ENCODE measurements around the gene NOXA1. TPM values are rescaled to one million over a fixed set of nuclear protein-coding genes. Genes with fewer than 3 reads are reported as not detected.

The NOXA1 gene
- total and polyA plus RNA-seq, 2 of the 8 experiments (the other 6 are each of a cell fraction or from before 2014, with no cell fraction given): 0.34 to 0.91 TPM

- CTCF ChIA-PET (ENCODE audit: partially characterized antibody): interaction anchor here (1.4 kb wide), 1 partner anchor 29 kb away, joined by 3 read pairs; no protein-coding TSS in a partner anchor
- Histone ChIP-seq H2AK5ac (ENCODE audit: low read depth, low read length) (no peak overlapping the region), H3K27me3 (replicated peaks in 1 of 4; ENCODE audit: control insufficient read depth in 3 of 4, extremely low read depth in 1 of 4, insufficient read depth in 3 of 4, low read length in 3 of 4) (peaks cover 0 to 4% (median 1%) of the 10 kb centered on the region in 4 experiments; a peak in 4 of 7 replicates), H3K27ac (ENCODE audit: low read depth, low read length) (no peak overlapping the region), H3K79me2 (ENCODE audit: control insufficient read depth in 1 of 2, insufficient read depth in 2 of 2, low read length in 2 of 2) (no peaks in the 10 kb centered on the region), H3K79me1 (ENCODE audit: low read depth, low read length) (no peaks in the 10 kb centered on the region), H2BK20ac (ENCODE audit: low read length) (no peak overlapping the region), H3K4me1 (replicated peaks in 1 of 4; ENCODE audit: control insufficient read depth in 3 of 4, insufficient read depth in 4 of 4, low read length in 3 of 4) (no peaks in the 10 kb centered on the region), H3K9me3 (ENCODE audit: insufficient read depth in 2 of 2, low read depth in 1 of 2, low read length in 1 of 2) (no peaks in the 10 kb centered on the region), H3K36me3 (ENCODE audit: control insufficient read depth in 2 of 4, insufficient read depth in 4 of 4, low read length in 3 of 4) (no peaks in the 10 kb centered on the region), H3K23me2 (ENCODE audit: low read depth, low read length) (no peaks in the 10 kb centered on the region), H3K14ac (ENCODE audit: insufficient read length) (no peak overlapping the region), H4K91ac (replicated peaks; ENCODE audit: insufficient read length, low read length) (no peak overlapping the region), H3K9ac (replicated peaks in 1 of 4; ENCODE audit: extremely low read depth in 1 of 4, low read depth in 3 of 4, low read length in 3 of 4) (no peak overlapping the region), H2BK5ac (ENCODE audit: low read depth, low read length) (no peak overlapping the region), H2BK12ac (ENCODE audit: low read depth, low read length) (no peak overlapping the region), H4K20me1 (replicated peaks in 1 of 2; ENCODE audit: control insufficient read depth in 1 of 2, insufficient read depth in 2 of 2, low read length in 2 of 2) (peaks cover 0 to 2% of the 10 kb centered on the region in 2 experiments), H4K5ac (ENCODE audit: insufficient read length, low read depth, low read length) (no peak overlapping the region), H4K8ac (ENCODE audit: extremely low read depth, insufficient read depth, low read length) (no peak overlapping the region; the same call in 1 of the 2 replicates), H3K23ac (ENCODE audit: insufficient read length) (no peak overlapping the region), H3K4me2 (ENCODE audit: insufficient read depth in 1 of 2, low read depth in 2 of 2, low read length in 2 of 2) (no peak overlapping the region), H2AFZ (ENCODE audit: low read length) (no peak overlapping the region), H2BK15ac (ENCODE audit: low read length) (no peak overlapping the region), H3K4me3 (ENCODE audit: extremely low read depth in 1 of 4, insufficient read depth in 2 of 4, low read depth in 3 of 4, low read length in 4 of 4) (no peak overlapping the region), H3K18ac (ENCODE audit: extremely low read depth, low read length) (no peak overlapping the region), H3K4ac (replicated peaks; ENCODE audit: insufficient read length, low read depth, low read length) (no peak overlapping the region), H3K56ac (replicated peaks; ENCODE audit: insufficient read length, low read depth, low read length) (no peak overlapping the region), H2BK120ac (replicated peaks; ENCODE audit: low read depth, low read length) (no peak overlapping the region)
- no peak for FAIRE-seq
- POLR2A ChIA-PET (ENCODE audit: partially characterized antibody): no interaction called here
- DNase-seq (ENCODE audit: low read depth in 1 of 2, low spot score in 2 of 2): no peak
- WGBS, 2 experiments (ENCODE audit: extremely low coverage in 1 of 2, insufficient coverage in 1 of 2, insufficient read length in 1 of 2, insufficient replicate concordance in 2 of 2, low coverage in 1 of 2, low lambda C conversion rate in 2 of 2, missing lambda C conversion rate in 1 of 2): 93% methylated on average over 6 of the region's 7 CpGs; no CpG with 5 or more reads in 1 of the 2 experiments
These were observed 44.7 kb downstream of the NOXA1 start for GRCh38 chr9:137467896-137468295.
